ENCODE measurements around the gene GRM4.

The GRM4 gene

GRCh38 chr6:34143196-34143883 lies 2.5 kb downstream of the GRM4 start:
- Histone ChIP-seq H2BK5ac (ENCODE audit: low read depth, low read length, poor library complexity, severe bottlenecking) (no peak overlapping the region), H2BK15ac (ENCODE audit: low read depth, poor library complexity, severe bottlenecking) (no peak overlapping the region), H3K9ac (ENCODE audit: low read length) (no peak overlapping the region), H3K4ac (ENCODE audit: low read depth in 1 of 2, low read length in 2 of 2) (no peak overlapping the region), H3K27ac (ENCODE audit: low read length, poor library complexity, severe bottlenecking) (no peak overlapping the region), H2BK12ac (ENCODE audit: low read length in 2 of 2) (no peak overlapping the region), H3K18ac (ENCODE audit: low read depth in 1 of 2, low read length in 2 of 2) (no peak overlapping the region), H3K27me3 (ENCODE audit: control insufficient read depth in 1 of 2, insufficient read depth in 1 of 2, low read length in 2 of 2) (peaks cover 82 to 90% of the 10 kb centered on the region in 2 experiments), H3K14ac (ENCODE audit: low read length in 2 of 2) (no peak overlapping the region), H3K36me3 (ENCODE audit: control insufficient read depth in 1 of 2, insufficient read depth in 2 of 2, low read depth in 1 of 2, low read length in 2 of 2) (no peaks in the 10 kb centered on the region), H3K79me1 (replicated peaks; ENCODE audit: low read length, poor library complexity, severe bottlenecking) (no peaks in the 10 kb centered on the region), H4K8ac (ENCODE audit: low read length) (no peak overlapping the region), H3K9me3 (ENCODE audit: control insufficient read depth, low read length) (no peaks in the 10 kb centered on the region), H3K4me2 (ENCODE audit: low read length, poor library complexity, severe bottlenecking) (no peak overlapping the region), H2AK5ac (ENCODE audit: low read length, severe bottlenecking) (no peak overlapping the region), H4K91ac (ENCODE audit: low read length) (no peak overlapping the region), H2BK120ac (ENCODE audit: low read depth, low read length) (no peak overlapping the region), H3K4me1 (ENCODE audit: control insufficient read depth, insufficient read depth, low read depth, low read length) (peaks cover 31% of the 10 kb centered on the region), H2AFZ (ENCODE audit: low read depth, low read length) (no peak overlapping the region), H3K4me3 (ENCODE audit: insufficient read depth in 1 of 2, low read depth in 1 of 2, low read length in 2 of 2) (no peak overlapping the region), H3K23ac (ENCODE audit: low read length in 2 of 2) (no peak overlapping the region)
- WGBS: 73% methylated on average over 20 of the region's 23 CpGs
- no peak for DNase-seq

DNA sequence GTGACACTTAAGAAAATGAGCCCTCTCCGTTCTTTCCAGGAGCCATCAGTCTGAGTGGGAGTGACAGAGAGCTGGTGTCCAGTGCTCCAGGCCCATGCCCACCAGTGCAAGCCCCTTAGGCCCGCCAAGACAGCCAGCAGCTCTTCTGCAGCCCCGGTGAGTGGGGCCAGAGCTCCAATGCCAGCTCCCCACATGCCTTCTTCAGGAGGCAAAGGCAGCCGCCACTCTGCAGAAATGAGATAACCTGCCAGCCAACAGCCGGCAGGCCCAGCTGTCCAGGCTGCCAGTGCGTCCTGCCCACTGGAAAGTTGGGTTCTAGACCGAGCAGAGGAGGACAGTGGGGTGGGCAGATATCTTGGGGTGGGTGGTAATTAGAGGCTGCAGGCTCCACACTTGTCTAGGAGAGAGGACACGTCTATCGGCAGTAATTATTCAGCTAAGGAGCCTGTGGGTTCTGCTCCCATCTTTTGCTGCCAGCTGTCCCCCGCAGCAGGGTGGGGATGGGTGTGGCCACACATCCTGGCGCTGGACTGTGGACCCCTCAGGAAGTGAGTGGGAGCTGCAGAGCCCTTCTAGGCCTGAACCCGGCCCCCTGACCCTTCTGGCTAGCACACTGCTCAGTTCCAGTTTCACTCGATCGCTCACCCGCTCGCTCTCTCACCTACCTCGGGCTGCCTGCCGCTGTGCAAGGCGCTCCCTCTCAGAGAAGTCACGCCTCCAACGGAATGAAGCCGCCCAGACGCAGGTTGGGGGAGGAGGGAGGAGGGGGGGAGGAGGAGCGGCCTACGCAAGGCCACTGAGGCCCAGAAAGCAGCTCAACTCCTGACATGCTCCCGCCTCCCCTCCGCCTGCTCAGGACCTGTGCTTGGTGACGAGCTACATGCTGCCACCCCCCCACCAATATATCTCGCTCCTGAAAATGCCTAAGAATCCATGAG lies 3.6 kb downstream of the GRM4 start:
- H3K27ac ChIP-seq (ENCODE audit: low read length, poor library complexity, severe bottlenecking): no peak overlapping the region
- no peaks in the 10 kb centered on the region for H3K9me3 ChIP-seq (ENCODE audit: control insufficient read depth, low read length)
- no peak overlapping the region for H2AK5ac ChIP-seq (ENCODE audit: low read length, severe bottlenecking)
- no peak overlapping the region for H2BK15ac ChIP-seq (ENCODE audit: low read depth, poor library complexity, severe bottlenecking)
- H3K14ac ChIP-seq (ENCODE audit: low read length in 2 of 2): no peak overlapping the region
- no peak overlapping the region for H3K18ac ChIP-seq (ENCODE audit: low read depth in 1 of 2, low read length in 2 of 2)
- no peaks in the 10 kb centered on the region for H3K36me3 ChIP-seq (ENCODE audit: control insufficient read depth in 1 of 2, insufficient read depth in 2 of 2, low read depth in 1 of 2, low read length in 2 of 2)
- no peak overlapping the region for H3K23ac ChIP-seq (ENCODE audit: low read length in 2 of 2)
- H3K79me1 ChIP-seq (replicated peaks; ENCODE audit: low read length, poor library complexity, severe bottlenecking): no peaks in the 10 kb centered on the region
- no peak overlapping the region for H3K9ac ChIP-seq (ENCODE audit: low read length)
- H3K4me3 ChIP-seq (ENCODE audit: insufficient read depth in 1 of 2, low read depth in 1 of 2, low read length in 2 of 2): no peak overlapping the region
- 46% methylated on average over 26 of the region's 29 CpGs for WGBS
- H2BK5ac ChIP-seq (ENCODE audit: low read depth, low read length, poor library complexity, severe bottlenecking): no peak overlapping the region
- H3K27me3 ChIP-seq (ENCODE audit: control insufficient read depth in 1 of 2, insufficient read depth in 1 of 2, low read length in 2 of 2): peaks cover 86 to 92% of the 10 kb centered on the region in 2 experiments
- no peak overlapping the region for H4K8ac ChIP-seq (ENCODE audit: low read length)
- H2AFZ ChIP-seq (ENCODE audit: low read depth, low read length): no peak overlapping the region
- H3K4me1 ChIP-seq (ENCODE audit: control insufficient read depth, insufficient read depth, low read depth, low read length): peaks cover 28% of the 10 kb centered on the region
- no peak overlapping the region for H2BK12ac ChIP-seq (ENCODE audit: low read length in 2 of 2)
- no peak overlapping the region for H2BK120ac ChIP-seq (ENCODE audit: low read depth, low read length)
- DNase-seq: no peak
- H3K4ac ChIP-seq (ENCODE audit: low read depth in 1 of 2, low read length in 2 of 2): no peak overlapping the region
- no peak overlapping the region for H3K4me2 ChIP-seq (ENCODE audit: low read length, poor library complexity, severe bottlenecking)
- no peak overlapping the region for H4K91ac ChIP-seq (ENCODE audit: low read length)

- Histone ChIP-seq H3K18ac (ENCODE audit: low read depth in 1 of 2, low read length in 2 of 2) (no peak overlapping the region), H2AK5ac (ENCODE audit: low read length, severe bottlenecking) (no peak overlapping the region), H2BK5ac (ENCODE audit: low read depth, low read length, poor library complexity, severe bottlenecking) (no peak overlapping the region), H3K4me1 (ENCODE audit: control insufficient read depth, insufficient read depth, low read depth, low read length) (peaks cover 21% of the 10 kb centered on the region), H3K27me3 (ENCODE audit: control insufficient read depth in 1 of 2, insufficient read depth in 1 of 2, low read length in 2 of 2) (peaks cover 92 to 96% of the 10 kb centered on the region in 2 experiments), H2BK12ac (ENCODE audit: low read length in 2 of 2) (no peak overlapping the region), H2BK15ac (ENCODE audit: low read depth, poor library complexity, severe bottlenecking) (no peak overlapping the region), H3K4ac (ENCODE audit: low read depth in 1 of 2, low read length in 2 of 2) (no peak overlapping the region), H3K36me3 (ENCODE audit: control insufficient read depth in 1 of 2, insufficient read depth in 2 of 2, low read depth in 1 of 2, low read length in 2 of 2) (no peaks in the 10 kb centered on the region), H4K91ac (ENCODE audit: low read length) (no peak overlapping the region), H3K14ac (ENCODE audit: low read length in 2 of 2) (no peak overlapping the region), H3K23ac (ENCODE audit: low read length in 2 of 2) (no peak overlapping the region), H4K8ac (ENCODE audit: low read length) (no peak overlapping the region), H2AFZ (ENCODE audit: low read depth, low read length) (no peak overlapping the region), H3K9ac (ENCODE audit: low read length) (no peak overlapping the region), H3K79me1 (replicated peaks; ENCODE audit: low read length, poor library complexity, severe bottlenecking) (no peaks in the 10 kb centered on the region), H3K27ac (ENCODE audit: low read length, poor library complexity, severe bottlenecking) (no peak overlapping the region), H3K9me3 (ENCODE audit: control insufficient read depth, low read length) (no peaks in the 10 kb centered on the region), H2BK120ac (ENCODE audit: low read depth, low read length) (no peak overlapping the region), H3K4me3 (ENCODE audit: insufficient read depth in 1 of 2, low read depth in 1 of 2, low read length in 2 of 2) (no peak overlapping the region), H3K4me2 (ENCODE audit: low read length, poor library complexity, severe bottlenecking) (no peak overlapping the region)
- DNase-seq: no peak
- 82% methylated on average over 5 of the region's 5 CpGs for WGBS
Measured at GRCh38 chr6:34140075-34140474, 5.8 kb downstream of the GRM4 start.

DNA sequence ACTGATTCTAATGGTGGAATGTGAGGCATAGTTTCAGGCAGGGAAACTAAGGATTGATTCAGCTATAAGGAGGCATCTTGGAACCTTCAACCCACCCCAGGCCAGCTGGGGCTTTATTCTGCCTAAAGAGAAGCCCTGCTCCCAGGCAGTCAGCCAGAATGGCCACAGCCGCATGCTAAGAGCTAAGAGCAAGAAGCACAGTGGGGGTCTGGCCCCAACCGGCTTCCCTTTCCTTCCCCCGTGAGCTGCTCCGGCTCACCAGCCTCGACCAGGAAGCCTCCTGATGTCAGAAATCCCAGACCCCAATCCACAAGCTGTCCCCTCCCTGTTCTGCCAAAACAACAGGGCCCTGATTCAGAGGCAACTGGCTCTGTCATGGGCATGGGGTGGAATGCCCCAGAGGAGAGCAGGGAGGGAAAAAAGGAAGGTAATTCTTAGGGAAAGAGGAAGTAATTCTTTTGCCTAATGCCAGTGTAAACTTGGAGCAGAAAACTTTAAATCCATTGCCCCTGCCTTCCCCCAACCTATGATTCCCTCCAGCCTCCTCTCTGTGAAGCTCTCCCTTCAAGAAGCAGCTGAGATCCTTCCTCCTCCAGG lies 6.9 kb downstream of the GRM4 start:
- no peak overlapping the region for H3K27ac ChIP-seq (ENCODE audit: low read length, poor library complexity, severe bottlenecking)
- WGBS: 21% methylated on average over 2 of the region's 5 CpGs
- H3K27me3 ChIP-seq (ENCODE audit: control insufficient read depth in 1 of 2, insufficient read depth in 1 of 2, low read length in 2 of 2): peaks cover 93 to 99% of the 10 kb centered on the region in 2 experiments

More for the DNA sequence above, 6.9 kb downstream of the GRM4 start:
- Histone ChIP-seq H3K36me3 (ENCODE audit: control insufficient read depth in 1 of 2, insufficient read depth in 2 of 2, low read depth in 1 of 2, low read length in 2 of 2) (no peaks in the 10 kb centered on the region), H4K91ac (ENCODE audit: low read length) (no peak overlapping the region), H3K4me3 (ENCODE audit: insufficient read depth in 1 of 2, low read depth in 1 of 2, low read length in 2 of 2) (no peak overlapping the region), H3K79me1 (replicated peaks; ENCODE audit: low read length, poor library complexity, severe bottlenecking) (no peaks in the 10 kb centered on the region), H4K8ac (ENCODE audit: low read length) (no peak overlapping the region), H3K4me2 (ENCODE audit: low read length, poor library complexity, severe bottlenecking) (no peak overlapping the region), H3K9ac (ENCODE audit: low read length) (no peak overlapping the region), H2AFZ (ENCODE audit: low read depth, low read length) (no peak overlapping the region), H3K9me3 (ENCODE audit: control insufficient read depth, low read length) (no peaks in the 10 kb centered on the region), H3K18ac (ENCODE audit: low read depth in 1 of 2, low read length in 2 of 2) (no peak overlapping the region), H2BK120ac (ENCODE audit: low read depth, low read length) (no peak overlapping the region), H2AK5ac (ENCODE audit: low read length, severe bottlenecking) (no peak overlapping the region), H3K14ac (ENCODE audit: low read length in 2 of 2) (no peak overlapping the region), H2BK5ac (ENCODE audit: low read depth, low read length, poor library complexity, severe bottlenecking) (no peak overlapping the region), H3K4ac (ENCODE audit: low read depth in 1 of 2, low read length in 2 of 2) (no peak overlapping the region), H2BK12ac (ENCODE audit: low read length in 2 of 2) (no peak overlapping the region), H3K4me1 (ENCODE audit: control insufficient read depth, insufficient read depth, low read depth, low read length) (peaks cover 10% of the 10 kb centered on the region), H2BK15ac (ENCODE audit: low read depth, poor library complexity, severe bottlenecking) (no peak overlapping the region), H3K23ac (ENCODE audit: low read length in 2 of 2) (no peak overlapping the region)
- no peak for DNase-seq

All from mesenchymal stem cell (in vitro differentiated cells and primary cell).